Endodermal cell (in vitro differentiated cells): ENCODE data around the gene LGALSL. TPM values are rescaled to one million over a fixed set of nuclear protein-coding genes. Genes with fewer than 3 reads are reported as not detected.

Source experiments
- DNase-seq: peaks from one replicate; pipeline ENCODE4 v3.0.0-alpha.2; 2017
- H3K27ac ChIP-seq: 2 replicates; pipeline ENCODE4 v1.5.1; 2013; ENCODE audit warnings: mild to moderate bottlenecking, low read depth, low read length, moderate library complexity
- H3K27me3 ChIP-seq: 2 replicates; pipeline ENCODE4 v1.6.1; 2013; ENCODE audit warnings: mild to moderate bottlenecking, low read length, moderate library complexity; ENCODE audit not compliant: insufficient read depth, control insufficient read depth, poor library complexity, severe bottlenecking
- H3K36me3 ChIP-seq: 2 replicates; pipeline ENCODE4 v1.7.0; 2013; ENCODE audit warnings: mild to moderate bottlenecking, low read length, moderate library complexity; ENCODE audit not compliant: control insufficient read depth, insufficient read depth
- H3K4me1 ChIP-seq: one replicate; pipeline ENCODE4 v1.7.0; 2013; ENCODE audit warnings: low read length; ENCODE audit not compliant: control insufficient read depth, insufficient read depth
- H3K4me3 ChIP-seq: 2 replicates; pipeline ENCODE4 v1.5.1; 2013; ENCODE audit warnings: mild to moderate bottlenecking, low read length, moderate library complexity
- H3K9ac ChIP-seq: 2 replicates; pipeline ENCODE4 v1.6.1; 2013; ENCODE audit warnings: mild to moderate bottlenecking, low read length, moderate library complexity; ENCODE audit not compliant: poor library complexity, severe bottlenecking; ENCODE audit errors: extremely low read depth
- H3K9me3 ChIP-seq: 2 replicates; pipeline ENCODE4 v1.6.1; 2013; ENCODE audit warnings: mild to moderate bottlenecking, low read length, moderate library complexity; ENCODE audit not compliant: control insufficient read depth
- H3K27ac Mint-ChIP-seq: 2 replicates; pipeline ENCODE4 v1.8.0; 2020; ENCODE audit warnings: mixed read lengths
- H3K27me3 Mint-ChIP-seq: 2 replicates; pipeline ENCODE4 v1.8.0; 2021; ENCODE audit warnings: mild to moderate bottlenecking, mixed read lengths; ENCODE audit not compliant: insufficient read depth
- H3K36me3 Mint-ChIP-seq: 2 replicates; pipeline ENCODE4 v1.8.0; 2020; ENCODE audit warnings: low read depth, mixed read lengths
- H3K4me1 Mint-ChIP-seq: 2 replicates; pipeline ENCODE4 v1.8.0; 2020; ENCODE audit warnings: mixed read lengths
- H3K4me3 Mint-ChIP-seq: 2 replicates; pipeline ENCODE4 v1.8.0; 2020; ENCODE audit warnings: mild to moderate bottlenecking, moderate library complexity, mixed read lengths
- H3K9me3 Mint-ChIP-seq: 2 replicates; pipeline ENCODE4 v1.8.0; 2020; ENCODE audit warnings: mild to moderate bottlenecking, mixed read lengths
- CTCF ChIP-seq: fragments of 200-600 bp; sonication (generic); conservative IDR thresholded peaks from 2 replicates; pipeline ENCODE4 v1.5.0; 2021; ENCODE audit warnings: antibody characterized with exemption, mild to moderate bottlenecking
- WGBS, 2 experiments: methylation state at CpG; one replicate each; pipeline versions ENCODE4 v1.1.5 to v1.1.7; 2013; ENCODE audit warnings: missing lambda C conversion rate in 2 of 2, mixed read lengths in 1 of 2; ENCODE audit not compliant: insufficient coverage in 1 of 2, insufficient read length in 1 of 2; 5-methylcytosine and 5-hydroxymethylcytosine counted together
- total RNA-seq, 2 donors: library from RNA; stranded (reverse); fragmentation: NEBNext Ultra II Directional in 1 of 2; extraction: Animal tissue kit (Norgen Biotek cat#: 25700) in 1 of 2; gene quantifications; 2 replicates in 1 of 2; 3 replicates in 1 of 2; pipeline ENCODE4 v1.2.1, GENCODE V29; 2021

The LGALSL gene
- total RNA-seq, 2 donors from 2014 or later: 22.5 to 41.7 TPM

- Mint-ChIP-seq H3K4me1 (peaks cover 8% of the 10 kb centered on the region), H3K27me3 (peaks cover 5% of the 10 kb centered on the region), H3K27ac (no peak overlapping the region), H3K9me3 (no peaks in the 10 kb centered on the region), H3K4me3 (no peak overlapping the region), H3K36me3 (no peaks in the 10 kb centered on the region)
- TF ChIP-seq CTCF: no peak
- Histone ChIP-seq H3K4me3 (no peak overlapping the region), H3K36me3 (no peaks in the 10 kb centered on the region), H3K9me3 (no peaks in the 10 kb centered on the region), H3K9ac (no peak overlapping the region), H3K27me3 (no peaks in the 10 kb centered on the region), H3K4me1 (no peaks in the 10 kb centered on the region), H3K27ac (no peak overlapping the region)
- DNase-seq: no peak
- WGBS, 2 experiments: 83 to 90% methylated on average over 4 of the region's 4 CpGs
Observed at GRCh38 chr2:64412671-64413070, 41.3 kb upstream of the LGALSL start.

DNA sequence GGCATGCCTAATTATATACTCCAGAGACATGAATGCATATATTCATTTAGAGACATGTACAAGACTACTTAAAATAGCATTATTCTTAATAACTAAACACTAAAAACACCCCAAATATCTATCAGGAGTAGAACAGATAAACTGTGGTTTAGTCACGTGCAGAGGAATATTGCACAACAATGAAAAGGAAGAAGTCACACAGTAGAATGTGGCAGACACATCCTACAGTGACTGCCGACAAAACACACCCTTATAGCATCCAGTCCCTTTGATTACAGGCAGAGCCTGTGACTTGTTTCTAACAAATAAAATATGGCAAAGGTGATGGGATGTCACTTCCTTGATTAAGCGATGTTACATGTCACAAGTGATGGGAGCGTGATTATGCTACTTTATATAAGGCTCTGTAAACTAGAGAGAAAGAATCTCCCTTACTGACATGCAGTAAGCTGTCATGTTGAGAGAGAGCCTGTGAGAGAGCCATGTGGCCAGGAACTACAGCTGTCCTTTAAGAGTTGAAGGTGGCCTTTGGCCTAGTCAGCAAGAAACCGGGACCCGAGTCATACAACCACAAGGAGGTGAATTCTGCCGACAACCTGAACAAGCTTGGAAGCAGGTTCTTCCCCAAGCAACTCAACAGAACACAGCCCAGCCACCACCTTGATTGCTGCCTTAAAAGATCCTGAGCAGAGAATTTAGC, 39.1 kb upstream of the LGALSL start:
- Histone ChIP-seq H3K9ac (no peak overlapping the region), H3K4me3 (no peak overlapping the region), H3K4me1 (no peaks in the 10 kb centered on the region), H3K27me3 (no peaks in the 10 kb centered on the region), H3K9me3 (no peaks in the 10 kb centered on the region), H3K27ac (no peak overlapping the region), H3K36me3 (no peaks in the 10 kb centered on the region)
- H3K4me1 Mint-ChIP-seq: peaks cover 8% of the 10 kb centered on the region
- no peaks in the 10 kb centered on the region for H3K9me3 Mint-ChIP-seq
- no peak overlapping the region for H3K27ac Mint-ChIP-seq
- 96 to 97% methylated on average over 5 to 7 of the region's 7 CpGs for WGBS, 2 experiments
- H3K4me3 Mint-ChIP-seq: no peak overlapping the region
- no peak for DNase-seq
- TF ChIP-seq CTCF: no peak
- no peaks in the 10 kb centered on the region for H3K27me3 Mint-ChIP-seq
- no peaks in the 10 kb centered on the region for H3K36me3 Mint-ChIP-seq

DNA sequence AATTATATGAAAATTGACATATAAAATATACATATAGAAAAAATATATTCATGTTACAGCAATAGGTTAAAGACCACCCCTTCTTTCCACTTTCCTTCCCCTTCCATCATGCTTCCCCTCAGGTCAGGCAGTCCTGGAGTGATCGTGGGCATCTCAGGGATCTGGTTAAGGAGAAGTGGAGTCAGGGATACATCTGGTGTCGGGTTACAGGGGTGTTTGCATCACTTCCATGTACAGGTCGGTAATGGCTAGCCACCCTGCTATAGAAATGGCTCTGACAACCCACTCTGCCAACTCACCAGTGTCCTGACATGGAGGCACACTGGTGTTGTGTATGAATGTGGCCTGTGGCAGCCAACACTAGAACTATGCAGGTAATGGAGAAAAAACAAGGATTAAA, 36.3 kb upstream of the LGALSL start:
- H3K9ac ChIP-seq: no peak overlapping the region
- Mint-ChIP-seq H3K9me3 (no peaks in the 10 kb centered on the region), H3K27me3 (peaks cover 3% of the 10 kb centered on the region), H3K36me3 (no peaks in the 10 kb centered on the region), H3K4me1 (peaks cover 8% of the 10 kb centered on the region), H3K27ac (no peak overlapping the region), H3K4me3 (no peak overlapping the region)
- 60 to 70% methylated on average over 1 to 3 of the region's 3 CpGs for WGBS, 2 experiments
- H3K4me1 ChIP-seq: no peaks in the 10 kb centered on the region
- H3K27ac ChIP-seq: no peak overlapping the region
- no peaks in the 10 kb centered on the region for H3K36me3 ChIP-seq
- no peaks in the 10 kb centered on the region for H3K27me3 ChIP-seq
- no peak for TF ChIP-seq CTCF
- DNase-seq: no peak
- H3K9me3 ChIP-seq: no peaks in the 10 kb centered on the region
- no peak overlapping the region for H3K4me3 ChIP-seq
